GM18909 (cell line): Measurements from ENCODE around the gene NAA80.

Experiments
- ATAC-seq: cut with Tn5 transposase; IDR thresholded peaks from one replicate; pipeline ENCODE4 v1.9.1; 2021; ENCODE audit warnings: mild to moderate bottlenecking; ENCODE audit not compliant: unreplicated experiment, poor library complexity

Gene NAA80

GRCh38 chr3:50330330-50330729 is 31.1 kb upstream of the NAA80 start:
- ATAC-seq = no peak

- ATAC-seq = peak; percentile 85
Measured at GRCh38 chr3:50327943-50328691, 28.9 kb upstream of the NAA80 start, which contains the start of gene TUSC2. Gene TUSC2 (minus strand): TSS chr3:50328223. CDS start chr3:50328099, 124 bp downstream.

- ATAC-seq = no peak
Measured at GRCh38 chr3:50327129-50327528, 27.9 kb upstream of the NAA80 start.

GRCh38 chr3:50326182-50326541 is 27.0 kb upstream of the NAA80 start:
- no peak for ATAC-seq

GRCh38 chr3:50325497-50326181 is 26.4 kb upstream of the NAA80 start:
- ATAC-seq = no peak

- no peak for ATAC-seq
Measured at GRCh38 chr3:50325113-50325480, 25.9 kb upstream of the NAA80 start.

GRCh38 chr3:50324351-50325112 is 25.3 kb upstream of the NAA80 start:
- ATAC-seq = no peak

GRCh38 chr3:50323614-50324199 is 24.5 kb upstream of the NAA80 start:
- no peak for ATAC-seq

- no peak for ATAC-seq
Measured at GRCh38 chr3:50323092-50323600, 23.9 kb upstream of the NAA80 start.

- ATAC-seq = no peak
Measured at GRCh38 chr3:50322386-50323091, 23.3 kb upstream of the NAA80 start, which contains the start of gene HYAL2. Gene HYAL2 (minus strand): TSS chr3:50322745. CDS start chr3:50320489, 2,256 bp downstream.

GRCh38 chr3:50322115-50322385 is 22.8 kb upstream of the NAA80 start:
- ATAC-seq = no peak

- ATAC-seq = peak; percentile 79
Measured at GRCh38 chr3:50321336-50322114, 22.3 kb upstream of the NAA80 start.

GRCh38 chr3:50320853-50321335 is 21.7 kb upstream of the NAA80 start:
- peak; percentile 52 for ATAC-seq

GRCh38 chr3:50319894-50320625 is 20.9 kb upstream of the NAA80 start:
- ATAC-seq = no peak

- ATAC-seq = no peak
Measured at GRCh38 chr3:50319181-50319893, 20.1 kb upstream of the NAA80 start.

- no peak for ATAC-seq
Measured at GRCh38 chr3:50318615-50319014, 19.4 kb upstream of the NAA80 start.

- ATAC-seq = no peak
Measured at GRCh38 chr3:50318163-50318562, 19.0 kb upstream of the NAA80 start.

GRCh38 chr3:50317300-50317699 is 18.1 kb upstream of the NAA80 start:
- ATAC-seq = no peak
